GM13976 (cell line): ENCODE measurements around the gene NDUFA11.

Experiments used
- DNase-seq: peaks from one replicate; pipeline ENCODE4 v3.0.0; 2012; ENCODE audit warnings: low spot score
- CTCF ChIP-seq: IDR thresholded peaks from 2 replicates; pipeline ENCODE4 v1.5.1; 2012; ENCODE audit warnings: borderline replicate concordance, mild to moderate bottlenecking; ENCODE audit not compliant: insufficient read depth; ENCODE audit errors: extremely low read depth, missing control alignments, control extremely low read depth
- in situ Hi-C: fragments of 300-500 bp; cut with MboI; formaldehyde crosslinking; loops from one replicate; pipeline ENCODE4 v1.12.0; 2022; ENCODE audit warnings: low sequenced_read_pairs, mixed read lengths, inconsistent platforms; ENCODE audit not compliant: unreplicated experiment

The NDUFA11 gene

GRCh38 chr19:5903624-5904351, at the start of gene NDUFA11:
Gene NDUFA11 (minus strand): TSS chr19:5903790. CDS start chr19:5903708, 82 bp downstream.
- in situ Hi-C loops, result no loop called here
- TF ChIP-seq CTCF, result no peak
- peak; percentile 94 for DNase-seq

DNA sequence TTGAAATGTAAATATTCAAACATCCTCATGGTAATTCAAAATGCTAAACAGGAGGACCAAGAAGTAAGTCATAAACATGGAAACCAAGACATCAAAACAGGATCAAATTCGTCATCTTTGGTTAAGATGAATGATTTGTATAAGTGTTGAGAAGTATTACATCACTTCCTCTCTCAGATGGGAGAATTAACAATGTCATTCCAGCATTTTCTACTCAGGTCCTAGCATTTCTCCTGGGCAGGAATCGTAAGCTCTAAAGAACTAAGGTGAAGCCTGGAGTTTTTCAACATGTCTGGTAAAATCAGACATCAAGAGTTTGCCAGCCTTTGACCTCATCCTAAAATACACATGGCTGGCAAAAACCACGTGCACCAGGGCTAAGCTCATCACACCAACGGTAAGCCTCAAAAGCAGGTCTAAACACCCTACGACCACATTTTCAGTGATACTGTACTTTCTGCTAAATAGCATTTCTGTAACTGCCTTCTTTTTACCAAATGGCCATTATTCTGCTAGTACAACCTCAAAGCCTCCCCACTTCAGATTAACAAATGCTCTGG, 49.5 kb upstream of the NDUFA11 start:
- TF ChIP-seq CTCF, result no peak
- no peak for DNase-seq
- in situ Hi-C loops, result no loop called here

DNA sequence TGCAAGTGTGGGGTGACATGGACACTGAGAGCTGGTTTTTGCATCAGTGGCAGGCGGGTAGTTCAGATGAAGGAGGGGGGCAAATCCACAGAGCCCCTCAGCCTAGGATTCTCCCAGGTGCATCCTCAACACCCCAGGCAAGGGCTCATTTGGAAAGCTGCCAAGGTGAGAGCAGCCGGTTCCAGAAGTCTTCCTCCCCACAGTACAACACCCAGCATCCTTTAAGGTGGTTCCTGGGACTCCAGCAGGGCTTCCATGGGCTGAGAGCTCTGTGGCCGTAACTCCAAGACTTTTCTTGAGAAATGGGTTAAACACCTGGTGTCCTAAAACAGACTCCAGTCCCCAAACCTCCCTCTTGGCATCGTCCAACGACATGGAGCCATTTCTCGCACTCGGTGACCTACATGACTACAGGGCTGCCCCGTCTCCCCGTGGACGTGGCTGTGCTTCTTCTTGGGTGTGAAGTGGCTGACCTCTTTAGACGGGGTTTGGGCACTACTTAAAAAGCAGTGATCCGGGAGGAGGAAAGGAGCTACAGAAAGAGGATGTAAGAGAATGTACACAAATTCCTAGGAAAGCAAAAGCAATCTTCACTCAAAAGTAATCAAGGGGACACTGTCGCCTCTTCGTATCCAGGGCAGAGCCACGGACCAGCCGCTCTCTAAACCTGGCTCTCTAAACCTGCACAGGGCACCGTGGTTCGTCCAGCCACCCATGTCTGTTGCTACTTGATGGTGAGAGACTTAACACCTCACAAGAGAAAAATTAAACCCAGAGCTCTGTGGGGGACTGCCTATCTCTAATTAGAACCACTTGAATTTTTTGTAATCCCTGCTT, 48.8 kb upstream of the NDUFA11 start:
- TF ChIP-seq CTCF, result no peak
- in situ Hi-C loops, result no loop called here
- no peak for DNase-seq

GRCh38 chr19:5951338-5951861, 47.8 kb upstream of the NDUFA11 start:
- peak; percentile 66 for DNase-seq
- no peak for TF ChIP-seq CTCF

DNA sequence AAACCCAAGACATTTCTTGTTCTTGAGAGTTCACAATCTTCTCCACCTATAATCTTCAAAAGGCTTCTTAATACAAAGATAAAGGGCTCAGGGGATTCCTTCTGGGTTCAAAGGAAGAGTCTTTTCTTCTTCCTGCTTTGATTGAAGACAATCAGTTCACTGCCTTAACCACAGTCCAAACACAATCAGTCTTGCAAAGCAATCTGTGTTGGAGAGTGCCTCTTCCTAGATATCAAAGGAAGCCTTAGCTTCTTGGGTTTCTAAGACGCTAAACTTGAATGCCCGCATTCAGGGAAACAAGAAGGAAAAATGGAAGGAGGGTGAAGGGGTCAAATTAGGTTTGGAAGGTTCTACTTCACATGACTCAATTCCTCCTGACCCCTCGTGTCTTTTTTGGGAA, 47.2 kb upstream of the NDUFA11 start:
- no peak for TF ChIP-seq CTCF
- no peak for DNase-seq
- in situ Hi-C loops, result no loop called here

More at GRCh38 chr19:5951338-5951861, 47.8 kb upstream of the NDUFA11 start:
- in situ Hi-C loops, result no loop called here

GRCh38 chr19:5949792-5950305, 46.3 kb upstream of the NDUFA11 start:
- DNase-seq, result no peak
- in situ Hi-C loops, result no loop called here
- TF ChIP-seq CTCF, result no peak
